ENCODE results near the gene DERL3. TPM values are rescaled to one million over a fixed set of nuclear protein-coding genes. Genes with fewer than 3 reads are reported as not detected.
"Not testable (repeated sequence)": the region's sequence is repeated elsewhere in the genome, so short reads cannot be mapped to it uniquely, and the experiment has no call there.

The DERL3 gene
- total RNA-seq, 2 experiments from 2014 or later: 0.66 to 0.98 TPM

DNA sequence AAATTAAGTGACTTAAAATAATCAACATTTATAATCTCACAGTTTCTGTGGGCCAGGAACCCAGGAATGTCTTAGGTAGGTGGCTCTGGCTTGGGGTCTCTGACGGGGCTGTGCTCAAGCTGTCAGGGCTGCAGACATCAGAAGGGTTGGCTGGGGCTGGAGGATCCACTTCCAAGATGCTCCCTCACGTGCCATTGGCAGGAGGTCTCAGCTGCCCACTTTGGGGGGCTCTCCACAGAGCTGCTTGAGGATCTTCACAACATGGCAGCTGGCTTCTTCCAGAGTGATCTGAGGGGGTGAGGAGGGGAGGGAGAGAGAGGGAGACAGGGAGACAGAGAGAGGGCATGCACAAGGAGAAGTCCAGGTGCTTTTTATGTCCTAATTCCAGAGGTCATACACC is 37.0 kb upstream of the DERL3 start:
- TF ChIP-seq, protein P1, sequence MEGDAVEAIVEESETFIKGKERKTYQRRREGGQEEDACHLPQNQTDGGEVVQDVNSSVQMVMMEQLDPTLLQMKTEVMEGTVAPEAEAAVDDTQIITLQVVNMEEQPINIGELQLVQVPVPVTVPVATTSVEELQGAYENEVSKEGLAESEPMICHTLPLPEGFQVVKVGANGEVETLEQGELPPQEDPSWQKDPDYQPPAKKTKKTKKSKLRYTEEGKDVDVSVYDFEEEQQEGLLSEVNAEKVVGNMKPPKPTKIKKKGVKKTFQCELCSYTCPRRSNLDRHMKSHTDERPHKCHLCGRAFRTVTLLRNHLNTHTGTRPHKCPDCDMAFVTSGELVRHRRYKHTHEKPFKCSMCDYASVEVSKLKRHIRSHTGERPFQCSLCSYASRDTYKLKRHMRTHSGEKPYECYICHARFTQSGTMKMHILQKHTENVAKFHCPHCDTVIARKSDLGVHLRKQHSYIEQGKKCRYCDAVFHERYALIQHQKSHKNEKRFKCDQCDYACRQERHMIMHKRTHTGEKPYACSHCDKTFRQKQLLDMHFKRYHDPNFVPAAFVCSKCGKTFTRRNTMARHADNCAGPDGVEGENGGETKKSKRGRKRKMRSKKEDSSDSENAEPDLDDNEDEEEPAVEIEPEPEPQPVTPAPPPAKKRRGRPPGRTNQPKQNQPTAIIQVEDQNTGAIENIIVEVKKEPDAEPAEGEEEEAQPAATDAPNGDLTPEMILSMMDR (IDR thresholded peaks at IDR 0.05): no peak
- POLR2A ChIA-PET: no interaction called here
- Mint-ChIP-seq H3K27ac (no peak overlapping the region), H3K4me3 (no peak overlapping the region), H3K36me3 (ENCODE audit: low read depth) (peaks cover 47% of the 10 kb centered on the region), H3K4me1 (ENCODE audit: low read depth) (no peaks in the 10 kb centered on the region), H3K9me3 (no peaks in the 10 kb centered on the region), H3K27me3 (no peaks in the 10 kb centered on the region)
- Histone ChIP-seq H3K9me3 (ENCODE audit: control insufficient read depth in 1 of 2, insufficient read depth in 1 of 2, low read length in 2 of 2) (no peaks in the 10 kb centered on the region), H3K27ac (ENCODE audit: low read depth in 1 of 2, low read length in 2 of 2) (no peak overlapping the region), H3K4me3 (ENCODE audit: low read length) (no peak overlapping the region), H3K27me3 (ENCODE audit: control insufficient read depth in 1 of 2, insufficient read depth in 2 of 2, low read length in 2 of 2) (no peaks in the 10 kb centered on the region), H3K4me1 (ENCODE audit: insufficient read depth, low read length) (no peaks in the 10 kb centered on the region), H3K36me3 (ENCODE audit: insufficient read depth, low read length) (peaks cover 19% of the 10 kb centered on the region)
- intact Hi-C loops (cut with DNase I, micrococcal nuclease): no loop called here
- CTCF ChIA-PET: no interaction called here
- DNase-seq (no peak), ATAC-seq (ENCODE audit: poor library complexity) (no peak)

GRCh38 chr22:23874871-23875270 is 36.1 kb upstream of the DERL3 start:
- no peaks in the 10 kb centered on the region for H3K9me3 ChIP-seq (ENCODE audit: control insufficient read depth in 1 of 2, insufficient read depth in 1 of 2, low read length in 2 of 2)
- H3K4me1 Mint-ChIP-seq (ENCODE audit: low read depth): no peaks in the 10 kb centered on the region
- DNase-seq (no peak), ATAC-seq (ENCODE audit: poor library complexity) (no peak)
- H3K4me3 Mint-ChIP-seq: no peak overlapping the region
- no peaks in the 10 kb centered on the region for H3K27me3 ChIP-seq (ENCODE audit: control insufficient read depth in 1 of 2, insufficient read depth in 2 of 2, low read length in 2 of 2)
- POLR2A ChIA-PET: no interaction called here
- H3K4me3 ChIP-seq (ENCODE audit: low read length): no peak overlapping the region
- H3K27ac Mint-ChIP-seq: no peak overlapping the region
- H3K4me1 ChIP-seq (ENCODE audit: insufficient read depth, low read length): no peaks in the 10 kb centered on the region
- TF ChIP-seq, protein P1 (IDR thresholded peaks at IDR 0.05): no peak
- intact Hi-C loops (cut with DNase I, micrococcal nuclease): no loop called here
- no peaks in the 10 kb centered on the region for H3K27me3 Mint-ChIP-seq
- CTCF ChIA-PET: no interaction called here
- H3K36me3 ChIP-seq (ENCODE audit: insufficient read depth, low read length): peaks cover 19% of the 10 kb centered on the region
- H3K27ac ChIP-seq (ENCODE audit: low read depth in 1 of 2, low read length in 2 of 2): no peak overlapping the region
- no peaks in the 10 kb centered on the region for H3K9me3 Mint-ChIP-seq
- peaks cover 48% of the 10 kb centered on the region for H3K36me3 Mint-ChIP-seq (ENCODE audit: low read depth)

GRCh38 chr22:23868580-23868979 is 29.8 kb upstream of the DERL3 start:
- H3K27me3 ChIP-seq (ENCODE audit: control insufficient read depth in 1 of 2, insufficient read depth in 2 of 2, low read length in 2 of 2): no peaks in the 10 kb centered on the region
- TF ChIP-seq, protein P1 (IDR thresholded peaks at IDR 0.05): no peak
- intact Hi-C loops (cut with DNase I, micrococcal nuclease): no loop called here
- H3K4me3 ChIP-seq (ENCODE audit: low read length): no peak overlapping the region
- ChIA-PET CTCF (interaction anchor here (1.0 kb wide), 1 partner anchor 19 kb away, joined by 4 read pairs; no protein-coding TSS in a partner anchor), POLR2A (no interaction called here)
- Mint-ChIP-seq H3K4me3 (no peak overlapping the region), H3K27me3 (no peaks in the 10 kb centered on the region), H3K27ac (no peak overlapping the region), H3K36me3 (ENCODE audit: low read depth) (peaks cover 44% of the 10 kb centered on the region), H3K4me1 (ENCODE audit: low read depth) (no peaks in the 10 kb centered on the region), H3K9me3 (no peaks in the 10 kb centered on the region)
- no peaks in the 10 kb centered on the region for H3K9me3 ChIP-seq (ENCODE audit: control insufficient read depth in 1 of 2, insufficient read depth in 1 of 2, low read length in 2 of 2)
- no peaks in the 10 kb centered on the region for H3K4me1 ChIP-seq (ENCODE audit: insufficient read depth, low read length)
- H3K27ac ChIP-seq (ENCODE audit: low read depth in 1 of 2, low read length in 2 of 2): no peak overlapping the region
- ATAC-seq (ENCODE audit: poor library complexity): no peak
- peaks cover 11% of the 10 kb centered on the region for H3K36me3 ChIP-seq (ENCODE audit: insufficient read depth, low read length)
- no peak for DNase-seq

- H3K4me3 ChIP-seq (ENCODE audit: low read length); H3K4me1 Mint-ChIP-seq (ENCODE audit: low read depth); H3K27me3 Mint-ChIP-seq; ATAC-seq (ENCODE audit: poor library complexity); H3K27ac ChIP-seq (ENCODE audit: low read depth in 1 of 2, low read length in 2 of 2); H3K27me3 ChIP-seq (ENCODE audit: control insufficient read depth in 1 of 2, insufficient read depth in 2 of 2, low read length in 2 of 2); H3K9me3 ChIP-seq (ENCODE audit: control insufficient read depth in 1 of 2, insufficient read depth in 1 of 2, low read length in 2 of 2); POLR2A ChIA-PET; H3K9me3 Mint-ChIP-seq; H3K4me3 Mint-ChIP-seq; DNase-seq; H3K27ac Mint-ChIP-seq; H3K4me1 ChIP-seq (ENCODE audit: insufficient read depth, low read length): not testable (repeated sequence)
- H3K36me3 Mint-ChIP-seq (ENCODE audit: low read depth): peaks cover 39% of the 10 kb centered on the region
- H3K36me3 ChIP-seq (ENCODE audit: insufficient read depth, low read length): peaks cover 11% of the 10 kb centered on the region
- CTCF ChIA-PET: interaction anchor here (1.3 kb wide), 1 partner anchor 15 kb away, joined by 5 read pairs; no protein-coding TSS in a partner anchor
- intact Hi-C loops (cut with DNase I, micrococcal nuclease): loop anchor here in 1 of 2 experiments (5.0 kb wide), 1 partner anchor 88 kb away; no protein-coding TSS in a partner anchor
Measured at GRCh38 chr22:23864499-23865154, 25.8 kb upstream of the DERL3 start.
